Measurements from ENCODE around the gene C5orf52. TPM values are rescaled to one million over a fixed set of nuclear protein-coding genes. Genes with fewer than 3 reads are reported as not detected.
"Not testable (repeated sequence)": the region's sequence is repeated elsewhere in the genome, so short reads cannot be mapped to it uniquely, and the experiment has no call there.

The C5orf52 gene
- total and polyA plus RNA-seq, 8 donors, result not detected

- no peaks in the 10 kb centered on the region for H3K27me3 ChIP-seq
- intact Hi-C loops (cut with DNase I), result loop anchor here in 1 of 2 donors (10.0 kb wide), 1 partner anchor 389 kb away; no protein-coding TSS in a partner anchor
Observed at GRCh38 chr5:157713830-157714595, 42.7 kb downstream of the C5orf52 start.

GRCh38 chr5:157714596-157714864 lies 43.2 kb downstream of the C5orf52 start:
- no peak for TF ChIP-seq CTCF (IDR thresholded peaks at IDR 0.05)
- no peaks in the 10 kb centered on the region for H3K27me3 ChIP-seq
- no peak for DNase-seq
- no peak overlapping the region for H3K4me3 ChIP-seq
- no peaks in the 10 kb centered on the region for H3K4me1 ChIP-seq
- intact Hi-C loops (cut with DNase I), result loop anchor here in 1 of 2 donors (10.0 kb wide), 1 partner anchor 390 kb away; no protein-coding TSS in a partner anchor
- no peak overlapping the region for H3K27ac ChIP-seq
- no peaks in the 10 kb centered on the region for H3K36me3 ChIP-seq
- H3K9me3 ChIP-seq, result no peaks in the 10 kb centered on the region
- no peak for ATAC-seq

More at GRCh38 chr5:157713830-157714595, 42.7 kb downstream of the C5orf52 start:
- Histone ChIP-seq H3K9me3 (no peaks in the 10 kb centered on the region), H3K27ac (no peak overlapping the region), H3K36me3 (no peaks in the 10 kb centered on the region), H3K4me1 (no peaks in the 10 kb centered on the region), H3K4me3 (no peak overlapping the region)
- no peak for DNase-seq
- ATAC-seq, result no peak
- TF ChIP-seq CTCF (IDR thresholded peaks at IDR 0.05), result no peak

GRCh38 chr5:157718519-157718918 lies 47.2 kb downstream of the C5orf52 start:
- H3K27me3 ChIP-seq, result no peaks in the 10 kb centered on the region
- peak; percentile 36 to 53 for TF ChIP-seq CTCF (IDR thresholded peaks at IDR 0.05)
- H3K9me3 ChIP-seq, result no peaks in the 10 kb centered on the region
- intact Hi-C loops (cut with DNase I), result loop anchor here in 1 of 2 donors (10.0 kb wide), 1 partner anchor 394 kb away; no protein-coding TSS in a partner anchor
- ATAC-seq (peak; percentile 90), DNase-seq (peak in 2 of 4 donors; percentile 40 to 70)
- no peak overlapping the region for H3K27ac ChIP-seq
- no peaks in the 10 kb centered on the region for H3K36me3 ChIP-seq
- no peak overlapping the region for H3K4me3 ChIP-seq
- no peaks in the 10 kb centered on the region for H3K4me1 ChIP-seq

GRCh38 chr5:157719245-157719644 lies 47.9 kb downstream of the C5orf52 start:
- intact Hi-C loops (cut with DNase I), result loop anchor here in 1 of 2 donors (10.0 kb wide), 1 partner anchor 394 kb away; no protein-coding TSS in a partner anchor
- DNase-seq (no peak), ATAC-seq (no peak)
- Histone ChIP-seq H3K4me3 (no peak overlapping the region), H3K9me3 (no peaks in the 10 kb centered on the region), H3K36me3 (no peaks in the 10 kb centered on the region), H3K27ac (no peak overlapping the region), H3K4me1 (no peaks in the 10 kb centered on the region), H3K27me3 (no peaks in the 10 kb centered on the region)
- TF ChIP-seq CTCF (IDR thresholded peaks at IDR 0.05), result no peak

DNA sequence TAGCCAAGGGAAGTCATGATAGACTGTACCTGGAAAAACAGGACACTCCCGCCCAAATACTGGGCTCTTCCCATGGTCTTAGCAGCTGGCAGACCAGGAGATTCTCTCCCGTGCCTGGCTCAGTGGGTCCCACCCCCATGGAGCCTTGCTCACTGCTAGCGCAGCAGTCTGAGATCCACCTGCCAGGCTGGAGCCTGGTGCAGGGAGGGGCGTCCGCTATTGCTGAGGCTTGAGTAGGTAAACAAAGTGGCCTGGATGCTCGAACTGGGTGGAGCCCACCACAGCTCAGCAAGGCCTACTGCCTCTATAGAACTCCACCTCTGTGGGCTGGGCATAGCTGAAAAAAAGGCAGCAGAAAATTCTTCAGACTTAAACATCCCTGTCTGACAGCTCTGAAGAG lies 49.8 kb downstream of the C5orf52 start:
- intact Hi-C loops (cut with DNase I), result no loop called here
- no peak overlapping the region for H3K4me3 ChIP-seq

DNA sequence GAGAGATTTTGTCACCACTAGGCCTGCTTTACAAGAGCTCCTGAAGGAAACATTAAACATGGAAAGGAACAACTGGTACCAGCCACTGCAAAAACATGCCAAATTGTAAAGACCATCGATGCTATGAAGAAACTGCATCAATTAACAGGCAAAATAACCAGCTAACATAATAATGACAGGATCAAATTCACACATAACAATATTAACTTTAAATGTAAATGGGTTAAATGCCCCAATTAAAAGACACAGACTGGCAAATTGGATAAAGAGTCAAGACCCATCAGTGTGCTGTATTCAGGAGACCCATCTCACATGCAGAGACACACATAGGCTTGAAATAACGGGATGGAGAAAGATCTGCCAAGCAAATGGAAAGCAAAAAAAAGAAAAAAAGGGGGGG lies 51.6 kb downstream of the C5orf52 start:
- H3K27ac ChIP-seq; H3K4me1 ChIP-seq; ATAC-seq; intact Hi-C loops (cut with DNase I); H3K36me3 ChIP-seq; H3K9me3 ChIP-seq; DNase-seq; H3K27me3 ChIP-seq; H3K4me3 ChIP-seq: not testable (repeated sequence)

More for the DNA sequence above, 49.8 kb downstream of the C5orf52 start:
- no peak for DNase-seq
- no peaks in the 10 kb centered on the region for H3K36me3 ChIP-seq
- H3K9me3 ChIP-seq, result no peaks in the 10 kb centered on the region
- H3K4me1 ChIP-seq, result no peaks in the 10 kb centered on the region
- ATAC-seq, result no peak
- TF ChIP-seq CTCF (IDR thresholded peaks at IDR 0.05), result no peak
- no peak overlapping the region for H3K27ac ChIP-seq
- no peaks in the 10 kb centered on the region for H3K27me3 ChIP-seq

DNA sequence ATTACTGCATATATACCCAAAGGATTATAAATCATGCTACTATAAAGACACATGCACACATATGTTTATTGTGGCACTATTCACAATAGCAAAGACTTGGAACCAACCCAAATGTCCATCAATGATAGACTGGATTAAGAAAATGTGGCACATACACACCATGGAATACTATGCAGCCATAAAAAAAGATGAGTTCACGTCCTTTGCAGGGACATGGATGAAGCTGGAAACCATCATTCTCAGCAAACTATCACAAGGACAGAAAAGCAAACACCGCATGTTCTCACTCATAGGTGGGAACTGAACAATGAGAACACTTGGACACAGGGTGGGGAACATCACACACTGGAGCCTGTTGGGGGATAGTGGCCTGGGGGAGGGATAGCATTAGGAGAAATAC lies 55.3 kb downstream of the C5orf52 start:
- H3K36me3 ChIP-seq; H3K9me3 ChIP-seq; ATAC-seq; DNase-seq; H3K27me3 ChIP-seq; H3K4me1 ChIP-seq; intact Hi-C loops (cut with DNase I); H3K4me3 ChIP-seq; H3K27ac ChIP-seq: not testable (repeated sequence)

DNA sequence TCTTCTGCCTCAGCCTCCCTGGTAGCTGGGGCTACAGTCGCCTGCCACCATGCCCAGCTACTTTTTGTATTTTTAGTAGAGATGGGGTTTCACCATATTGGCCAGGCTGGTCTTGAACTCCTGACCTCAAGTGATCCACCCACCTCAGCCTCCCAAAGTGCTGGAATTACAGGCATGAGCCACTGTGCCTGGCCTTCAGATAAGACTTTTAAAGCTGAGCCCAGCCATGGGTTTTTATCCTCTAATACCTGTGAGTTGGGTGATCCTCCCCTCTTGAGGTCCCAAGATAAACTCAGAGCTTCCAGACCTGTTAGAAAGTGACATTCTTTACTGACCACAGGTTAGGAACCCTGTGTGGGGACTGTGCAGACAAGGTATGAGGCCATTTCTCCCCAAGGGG lies 56.5 kb downstream of the C5orf52 start:
- H3K4me1 ChIP-seq, result peaks cover 2 to 15% of the 10 kb centered on the region in 2 donors
- ATAC-seq; H3K27ac ChIP-seq; H3K4me3 ChIP-seq; DNase-seq; H3K9me3 ChIP-seq; intact Hi-C loops (cut with DNase I); H3K27me3 ChIP-seq; H3K36me3 ChIP-seq: not testable (repeated sequence)

Measured in left lung (tissue), 10 donors.